HepG2 (cell line): ENCODE results near the gene CENPE. TPM values are rescaled to one million over a fixed set of nuclear protein-coding genes. Genes with fewer than 3 reads are reported as not detected.

Experiments used
- BCLAF1 ChIP-seq: fragments of 450-650 bp; IDR thresholded peaks from 2 replicates; pipeline ENCODE4 v1.6.1; 2017; ENCODE audit warnings: mild to moderate bottlenecking
- BRCA1 ChIP-seq: sonication (generic); formaldehyde crosslinking; IDR thresholded peaks from 2 replicates; pipeline ENCODE4 v1.4.0; 2020; ENCODE audit warnings: missing genetic modification reagents
- BRD4 ChIP-seq: sonication (generic); formaldehyde crosslinking; IDR thresholded peaks from 2 replicates; pipeline ENCODE4 v1.4.0; 2020; ENCODE audit warnings: missing genetic modification reagents
- DR1 ChIP-seq: sonication (generic); formaldehyde crosslinking; IDR thresholded peaks from 2 replicates; pipeline ENCODE4 v1.8.0; 2021; ENCODE audit warnings: mild to moderate bottlenecking, missing genetic modification reagents, inconsistent platforms
- E2F1 ChIP-seq: sonication (generic); formaldehyde crosslinking; IDR thresholded peaks from 2 replicates; pipeline ENCODE4 v1.5.0; 2020; ENCODE audit warnings: missing genetic modification reagents
- FOXP4 ChIP-seq: sonication (generic); formaldehyde crosslinking; IDR thresholded peaks from 2 replicates; pipeline ENCODE4 v1.4.0; 2020; ENCODE audit warnings: missing genetic modification reagents
- GABPA ChIP-seq, 2 experiments: IDR thresholded peaks; 2 replicates each; pipeline ENCODE4 v1.6.1; 2011 to 2016; ENCODE audit warnings: low read depth in 2 of 2, low read length in 1 of 2, missing biosample characterization in 1 of 2, missing genetic modification characterization in 1 of 2
- GMEB1 ChIP-seq: sonication (generic); formaldehyde crosslinking; IDR thresholded peaks from 2 replicates; pipeline ENCODE4 v1.5.1; 2020; ENCODE audit warnings: missing genetic modification reagents, mild to moderate bottlenecking, borderline replicate concordance
- KLF11 ChIP-seq: IDR thresholded peaks from 2 replicates; pipeline ENCODE4 v1.6.1; 2016; ENCODE audit warnings: missing compliant biosample characterization
- NAIF1 ChIP-seq: sonication (generic); formaldehyde crosslinking; IDR thresholded peaks from 2 replicates; pipeline ENCODE4 v1.5.0; 2020; ENCODE audit warnings: mild to moderate bottlenecking, missing genetic modification reagents, borderline replicate concordance
- SUZ12 ChIP-seq: fragments of 150-350 bp; IDR thresholded peaks from 2 replicates; pipeline ENCODE4 v1.6.1; 2014; ENCODE audit warnings: low read depth, low read length
- UBTF ChIP-seq: sonication (generic); formaldehyde crosslinking; IDR thresholded peaks from 2 replicates; pipeline ENCODE4 v1.4.0; 2020; ENCODE audit warnings: mild to moderate bottlenecking, missing genetic modification reagents
- ZGPAT ChIP-seq: IDR thresholded peaks from 2 replicates; pipeline ENCODE4 v1.6.1; 2016; ENCODE audit warnings: mild to moderate bottlenecking
- ZNF329 ChIP-seq: sonication (generic); formaldehyde crosslinking; IDR thresholded peaks from 2 replicates; pipeline ENCODE4 v1.9.0; 2021; ENCODE audit warnings: low read depth, mild to moderate bottlenecking, missing genetic modification reagents
- ZNF382 ChIP-seq: sonication (generic); formaldehyde crosslinking; IDR thresholded peaks from 2 replicates; pipeline ENCODE4 v1.5.0; 2020; ENCODE audit warnings: missing genetic modification reagents, mild to moderate bottlenecking, borderline replicate concordance
- ZSCAN25 ChIP-seq: sonication (generic); formaldehyde crosslinking; IDR thresholded peaks from 2 replicates; pipeline ENCODE4 v1.8.0; 2022; ENCODE audit warnings: mild to moderate bottlenecking, missing genetic modification reagents
- polyA plus RNA-seq, 8 experiments: library from polyadenylated mRNA; depleted of rRNA in 3 of 8; stranded (reverse) in 7 of 8; unstranded in 1 of 8; fragments of >200 nt; fragmentation: Illumina TruSeq in 4 of 8; extraction: Trizol in 4 of 8; gene quantifications; 2 replicates each; pipeline versions ENCODE4 v1.2.1 to v1.2.3, GENCODE V29; 2011 to 2016; ENCODE audit warnings: low read depth in 4 of 8, missing spikeins in 1 of 8, mixed read lengths in 1 of 8; ENCODE audit not compliant: insufficient read depth in 1 of 8
- total RNA-seq, 5 experiments: library from RNA; depleted of rRNA; stranded (reverse); fragments of >200 nt; fragmentation: Illumina TruSeq; extraction: Trizol; gene quantifications; 2 replicates each; pipeline ENCODE4 v1.2.3, GENCODE V29; 2016; ENCODE audit warnings: low read depth in 1 of 5

CENPE gene
- total and polyA plus RNA-seq, 2 of the 13 experiments (the other 11 are each of a cell fraction or from before 2014, with no cell fraction given), result 2.1 to 19.8 TPM

GRCh38 chr4:103099691-103100392 lies 98.3 kb downstream of the CENPE start, which contains the start of gene BDH2 (continued):
- TF ChIP-seq UBTF (CRISPR knock-in tag), result no peak
- TF ChIP-seq E2F1, result no peak
- TF ChIP-seq BCLAF1, result no peak
- no peak for TF ChIP-seq KLF11 (CRISPR knock-in tag)
- no peak for TF ChIP-seq ZSCAN25 (CRISPR knock-in tag)
- TF ChIP-seq DR1 (CRISPR knock-in tag), result no peak
- peak; percentile 69 for TF ChIP-seq SUZ12
- TF ChIP-seq NAIF1 (CRISPR knock-in tag), result no peak
- no peak for TF ChIP-seq ZNF382
- TF ChIP-seq BRCA1, result no peak
- TF ChIP-seq ZNF329, result no peak
- TF ChIP-seq ZGPAT (CRISPR knock-in tag), result peak; percentile 25; the same call in 1 of the 2 replicates
- peak; percentile 20; the same call in 1 of the 2 replicates for TF ChIP-seq GMEB1 (CRISPR knock-in tag)
- no peak for TF ChIP-seq BRD4 (CRISPR knock-in tag)
- no peak for TF ChIP-seq FOXP4
- TF ChIP-seq GABPA (IDR thresholded peaks at IDR 0.05; ENCODE audit: low read depth, low read length), result no peak
- TF ChIP-seq GABPA (CRISPR knock-in tag; IDR thresholded peaks at IDR 0.05; ENCODE audit: low read depth), result peak; percentile 57
